ENCODE results near the gene IDI2.

IDI2 gene

GRCh38 chr10:976316-976715, 49.3 kb downstream of the IDI2 start:
- DNase-seq, result no peak

GRCh38 chr10:974785-975074, 50.9 kb downstream of the IDI2 start:
- DNase-seq, result no peak

GRCh38 chr10:974038-974784, 51.4 kb downstream of the IDI2 start:
- DNase-seq, result no peak

- no peak for DNase-seq
These were observed 52.9 kb downstream of the IDI2 start for GRCh38 chr10:972763-973162.

- DNase-seq, result no peak
These were observed 54.0 kb downstream of the IDI2 start for GRCh38 chr10:971613-972012.

GRCh38 chr10:971150-971542, 54.5 kb downstream of the IDI2 start:
- DNase-seq, result no peak

- peak; percentile 96 for DNase-seq
These were observed 55.1 kb downstream of the IDI2 start for GRCh38 chr10:970311-971149.

GRCh38 chr10:969473-970150, 56.0 kb downstream of the IDI2 start:
- DNase-seq, result no peak

Data from SHP77 treated with DMSO at 0.1 percent for 48 hours (cell line).